ENCODE results near the gene TBC1D3B.
"Not testable (repeated sequence)": the region's sequence is repeated elsewhere in the genome, so short reads cannot be mapped to it uniquely, and the experiment has no call there.

The TBC1D3B gene

GRCh38 chr17:36176536-36176935 lies at the start of gene TBC1D3B:
TBC1D3B (minus strand) TSS chr17:36176636; CDS start chr17:36175050, 1,586 bp downstream.
- not testable (repeated sequence) for DNase-seq (ENCODE audit: low read depth in 2 of 2)

- not testable (repeated sequence) for DNase-seq (ENCODE audit: low read depth in 2 of 2)
These were observed 46.5 kb upstream of the TBC1D3B start for GRCh38 chr17:36222967-36223366.

GRCh38 chr17:36221581-36222100 lies 45.2 kb upstream of the TBC1D3B start:
- not testable (repeated sequence) for DNase-seq (ENCODE audit: low read depth in 2 of 2)

- not testable (repeated sequence) for DNase-seq (ENCODE audit: low read depth in 2 of 2)
These were observed 44.5 kb upstream of the TBC1D3B start for GRCh38 chr17:36220737-36221580.

DNA sequence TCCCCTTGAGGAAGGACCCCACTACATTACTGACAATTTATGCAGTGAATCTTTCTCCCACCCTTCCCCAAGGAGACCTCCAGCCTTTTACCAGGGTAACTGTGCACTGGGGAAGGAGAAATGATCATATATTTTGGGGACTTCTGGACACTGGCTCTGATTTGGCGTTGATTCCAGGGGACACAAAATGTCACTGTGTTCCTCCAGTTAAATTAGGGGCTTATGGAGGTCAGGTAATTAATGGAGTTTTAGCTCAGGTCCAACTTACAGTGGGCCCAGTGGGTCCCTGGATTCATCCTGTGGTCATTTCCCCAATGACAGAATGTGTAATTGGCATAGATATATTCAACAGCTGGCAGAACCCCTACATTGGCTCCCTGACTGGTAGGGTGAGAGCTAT lies 43.1 kb upstream of the TBC1D3B start:
- DNase-seq (ENCODE audit: low read depth in 2 of 2), result not testable (repeated sequence)

- not testable (repeated sequence) for DNase-seq (ENCODE audit: low read depth in 2 of 2)
These were observed 39.2 kb upstream of the TBC1D3B start for GRCh38 chr17:36215406-36216308.

GRCh38 chr17:36214918-36215317 lies 38.5 kb upstream of the TBC1D3B start:
- no peak for DNase-seq (ENCODE audit: low read depth in 2 of 2)

DNA sequence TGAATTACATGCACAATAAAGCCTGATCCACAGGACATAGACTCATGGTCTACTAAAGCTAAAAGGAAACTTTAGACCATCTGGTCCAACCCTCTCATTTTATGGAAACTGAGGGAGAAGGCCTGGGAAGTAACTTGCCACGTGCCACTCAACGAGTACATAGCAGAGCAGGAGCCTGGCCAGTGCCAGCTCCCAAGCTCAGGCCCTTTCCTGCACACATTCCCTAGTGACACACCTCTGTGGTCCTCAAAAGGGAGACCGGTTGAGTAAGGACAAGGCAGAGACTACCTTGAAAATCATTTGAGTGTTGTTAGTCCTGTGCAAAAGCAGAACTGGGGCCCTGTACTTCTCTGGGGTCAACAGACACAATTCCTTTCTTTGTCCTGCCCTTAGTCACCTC lies 37.3 kb upstream of the TBC1D3B start:
- no peak for DNase-seq (ENCODE audit: low read depth in 2 of 2)

DNA sequence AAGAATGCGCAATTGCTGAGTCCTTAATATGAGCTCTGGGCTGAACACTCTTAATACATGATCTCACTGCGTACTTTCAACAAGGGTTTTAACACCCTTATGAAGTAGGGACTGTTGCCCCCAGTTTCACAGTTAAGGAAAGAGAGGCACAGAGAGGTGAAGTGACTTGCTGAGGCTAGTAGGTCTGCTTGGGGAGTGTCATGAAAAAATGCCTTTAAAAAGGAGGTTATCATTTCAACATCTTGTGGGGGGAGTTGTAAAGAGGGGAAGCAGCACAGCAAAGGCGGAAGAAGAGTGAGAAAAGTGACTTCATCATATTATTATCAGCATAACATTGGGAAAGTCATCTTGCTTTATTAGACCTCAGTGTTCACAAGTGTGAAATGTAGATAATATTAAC lies 36.5 kb upstream of the TBC1D3B start:
- DNase-seq (ENCODE audit: low read depth in 2 of 2), result no peak

- DNase-seq (ENCODE audit: low read depth in 2 of 2), result no peak
These were observed 35.8 kb upstream of the TBC1D3B start for GRCh38 chr17:36212272-36212605.

DNA sequence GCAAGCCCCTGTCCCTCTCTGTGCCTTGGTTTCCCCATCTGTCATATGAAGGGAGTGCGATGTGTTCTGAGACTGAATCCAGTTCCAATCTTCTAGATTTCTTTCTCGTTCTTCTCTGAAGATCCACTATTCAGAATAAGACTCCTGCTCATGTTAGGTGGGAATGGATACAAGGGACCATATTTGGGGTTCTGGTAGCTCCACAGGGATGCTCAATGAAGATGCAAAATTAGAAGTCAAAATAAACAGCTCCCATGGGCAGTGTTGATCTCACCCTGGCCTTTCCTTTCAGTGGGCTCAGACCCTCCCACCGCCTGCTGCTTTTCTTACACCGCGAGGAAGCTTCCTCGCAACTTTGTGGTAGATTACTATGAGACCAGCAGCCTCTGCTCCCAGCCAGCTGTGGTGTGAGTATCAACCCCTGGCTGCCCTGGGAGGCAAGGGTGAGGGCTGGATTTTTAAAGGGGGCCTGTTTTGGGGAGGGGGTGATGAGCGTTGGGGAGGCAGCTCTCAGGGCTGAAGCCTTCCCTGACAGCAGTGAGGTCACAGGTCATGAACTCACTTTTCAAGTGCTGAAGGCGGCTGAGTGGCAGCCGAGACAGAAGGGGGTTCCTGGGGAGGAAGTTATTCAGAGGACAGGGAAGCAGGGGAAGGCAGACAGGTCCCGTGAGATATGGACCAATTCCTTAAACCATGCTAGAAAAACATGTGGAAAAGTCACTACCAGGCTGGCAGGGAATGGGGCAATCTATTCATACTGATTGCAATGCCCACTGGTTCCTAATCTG lies 35.2 kb upstream of the TBC1D3B start:
- not testable (repeated sequence) for DNase-seq (ENCODE audit: low read depth in 2 of 2)

DNA sequence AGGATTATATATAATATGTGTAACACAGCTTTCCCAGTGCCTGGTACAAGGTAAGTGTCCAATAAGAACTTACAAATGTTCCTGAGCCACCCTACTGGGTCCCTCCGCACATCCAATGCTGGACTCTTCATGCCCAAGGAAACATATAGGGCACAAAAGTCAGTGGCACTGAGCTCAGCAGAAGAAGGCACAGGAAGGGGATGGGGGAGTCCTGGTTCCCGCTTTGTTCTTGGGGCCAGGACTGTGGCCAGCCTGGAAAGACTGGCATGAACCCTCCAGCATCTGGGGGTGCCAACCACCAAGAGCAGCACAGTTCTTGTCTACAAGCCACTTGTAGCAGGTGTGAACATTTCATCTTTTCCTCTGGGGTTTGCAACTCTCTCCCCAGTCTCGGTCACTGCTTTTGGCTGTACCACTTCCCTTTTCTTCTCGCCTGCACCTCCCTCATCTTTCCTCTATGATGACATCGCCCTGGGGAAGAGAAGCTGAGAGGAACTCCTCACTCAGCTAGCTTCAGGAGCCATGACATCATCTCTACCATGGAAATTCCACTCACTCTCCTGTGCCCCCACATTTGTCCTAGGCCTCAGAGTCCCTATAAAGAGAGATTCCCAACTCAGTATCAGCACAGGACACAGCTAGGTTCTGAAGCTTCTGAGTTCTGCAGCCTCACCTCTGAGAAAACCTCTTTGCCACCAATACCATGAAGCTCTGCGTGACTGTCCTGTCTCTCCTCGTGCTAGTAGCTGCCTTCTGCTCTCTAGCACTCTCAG lies 34.2 kb upstream of the TBC1D3B start, which contains the start of gene CCL4L2:
CCL4L2 (plus strand) TSS at position 625 of the 773 bp plus-strand sequence.
- not testable (repeated sequence) for DNase-seq (ENCODE audit: low read depth in 2 of 2)

GRCh38 chr17:36209575-36209974 lies 33.1 kb upstream of the TBC1D3B start:
- no peak for DNase-seq (ENCODE audit: low read depth in 2 of 2)

DNA sequence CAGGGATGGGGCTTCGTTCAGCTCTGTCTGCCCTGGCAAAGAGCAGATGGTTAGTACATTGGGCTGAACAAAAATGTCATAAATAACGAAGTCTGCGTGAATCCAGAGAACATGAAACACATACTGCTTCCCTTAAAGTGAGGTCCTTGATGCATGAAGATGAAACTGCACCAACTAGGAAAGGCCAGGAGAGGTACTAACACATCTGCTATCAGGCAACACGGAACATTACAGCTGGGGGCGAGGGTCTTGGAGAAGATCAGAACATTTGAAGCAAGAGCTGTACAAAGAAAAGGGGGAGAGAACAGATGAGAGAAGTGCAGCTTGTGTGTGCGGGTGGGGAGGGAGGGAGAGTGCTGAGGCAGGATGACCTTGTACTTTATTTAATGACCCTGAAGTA lies 30.9 kb upstream of the TBC1D3B start:
- DNase-seq (ENCODE audit: low read depth in 2 of 2), result not testable (repeated sequence)

- not testable (repeated sequence) for DNase-seq (ENCODE audit: low read depth in 2 of 2)
These were observed 30.0 kb upstream of the TBC1D3B start for GRCh38 chr17:36206486-36206821.

GRCh38 chr17:36205637-36206485 lies 29.4 kb upstream of the TBC1D3B start:
- DNase-seq (ENCODE audit: low read depth in 2 of 2), result no peak

- no peak for DNase-seq (ENCODE audit: low read depth in 2 of 2)
These were observed 28.5 kb upstream of the TBC1D3B start for GRCh38 chr17:36204724-36205500.

GRCh38 chr17:36203335-36203734 lies 26.9 kb upstream of the TBC1D3B start:
- DNase-seq (ENCODE audit: low read depth in 2 of 2), result no peak

DNA sequence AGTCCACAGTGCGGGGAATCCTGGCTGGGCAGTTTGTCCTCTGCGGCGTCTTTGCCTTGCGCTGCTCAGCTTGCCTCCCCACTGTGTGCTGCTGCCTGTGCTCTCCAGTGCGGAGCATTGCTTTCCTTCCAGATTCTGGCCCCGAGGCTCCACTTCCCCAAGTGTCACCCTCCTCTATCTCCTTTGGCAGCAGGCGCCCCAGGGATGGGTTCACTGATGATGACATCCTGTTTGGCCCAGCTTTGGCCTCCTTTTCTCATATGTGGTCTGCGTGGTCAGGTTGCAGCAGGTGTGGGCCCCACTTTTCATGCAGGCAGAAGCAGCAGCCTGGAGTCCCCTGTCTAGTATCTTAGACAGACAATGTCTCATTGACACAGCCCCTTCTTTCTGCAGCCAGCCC lies 25.1 kb upstream of the TBC1D3B start:
- not testable (repeated sequence) for DNase-seq (ENCODE audit: low read depth in 2 of 2)

Data from fibroblast of skin of left quadriceps (primary cell).